Body of pancreas (tissue), 4 donors: Measurements from ENCODE around the gene DENND1C. TPM values are rescaled to one million over a fixed set of nuclear protein-coding genes. Genes with fewer than 3 reads are reported as not detected.
"Not testable (repeated sequence)": the region's sequence is repeated elsewhere in the genome, so short reads cannot be mapped to it uniquely, and the experiment has no call there.

ENCODE experiments used
- ATAC-seq: fragments of 150-250 bp; one replicate; pipeline ENCODE4 v1.9.1; 2016
- DNase-seq, 4 donors: peaks; one replicate each; pipeline ENCODE4 v3.0.0-alpha.2; 2019
- H3K27ac ChIP-seq, 4 donors: fragments of 200-600 bp; sonication (generic); 1 replicate in 3 of 4; 2 replicates in 1 of 4; pipeline versions ENCODE4 v1.5.1 to v1.6.1; 2016 to 2019; ENCODE audit warnings: mild to moderate bottlenecking in 1 of 4, mixed read lengths in 1 of 4, moderate library complexity in 1 of 4
- H3K27me3 ChIP-seq, 2 donors: fragments of 200-600 bp; sonication (generic); one replicate each; pipeline ENCODE4 v1.6.0; 2016; ENCODE audit warnings: mild to moderate bottlenecking in 1 of 2
- H3K36me3 ChIP-seq, 2 donors: fragments of 200-600 bp; sonication (generic); replicated peaks in 1 of 2; 2 replicates each; pipeline ENCODE4 v1.5.1; 2016; ENCODE audit warnings: low read depth in 2 of 2; ENCODE audit not compliant: insufficient read depth in 1 of 2
- H3K4me1 ChIP-seq: fragments of 200-600 bp; sonication (generic); one replicate; pipeline ENCODE4 v1.6.0; 2016
- H3K4me3 ChIP-seq, 2 donors: fragments of 200-600 bp; sonication (generic); 1 replicate in 1 of 2; 2 replicates in 1 of 2; pipeline ENCODE4 v1.5.1; 2016 to 2019
- H3K9me3 ChIP-seq, 3 donors: fragments of 200-600 bp; sonication (generic); 1 replicate in 2 of 3; 2 replicates in 1 of 3; pipeline ENCODE4 v1.5.1; 2016
- CTCF ChIP-seq, 7 experiments: fragments of 450-650 bp in 4 of 7; fragments of 200-600 bp in 3 of 7; sonication (generic) in 3 of 7; IDR thresholded peaks; one replicate each; pipeline ENCODE4 v1.5.1; 2016 to 2019; ENCODE audit warnings: antibody characterized with exemption in 7 of 7
- POLR2A ChIP-seq, 3 donors: fragments of 450-650 bp; IDR thresholded peaks; one replicate each; pipeline ENCODE4 v1.6.1; 2016; ENCODE audit warnings: antibody characterized with exemption in 3 of 3, mild to moderate bottlenecking in 2 of 3
- WGBS, 2 donors: methylation state at CpG; one replicate each; pipeline ENCODE4 v1.1.5; 2017; 5-methylcytosine and 5-hydroxymethylcytosine counted together
- intact Hi-C: fragments of 100-400 bp; cut with DNase I; formaldehyde crosslinking; loops from one replicate; pipeline ENCODE4 v1.15.1; 2023
- total RNA-seq, 2 donors: library from RNA; depleted of rRNA; stranded (reverse); fragments of >200 nt; gene quantifications; one replicate each; pipeline ENCODE4 v1.1.0, GENCODE V29; 2016

The DENND1C gene
- total RNA-seq, 2 donors from 2014 or later: 1.0 to 1.3 TPM

GRCh38 chr19:6433165-6433564 is 48.4 kb downstream of the DENND1C start:
- intact Hi-C loops: no loop called here
- Histone ChIP-seq H3K4me3 (no peak overlapping the region), H3K27me3 (no peaks in the 10 kb centered on the region), H3K27ac (no peak overlapping the region), H3K4me1 (no peaks in the 10 kb centered on the region), H3K9me3 (no peaks in the 10 kb centered on the region), H3K36me3 (no peaks in the 10 kb centered on the region)
- DNase-seq (no peak), ATAC-seq (no peak)
- 84 to 92% methylated on average over 2 to 11 of the region's 11 CpGs for WGBS, 2 donors
- no peak for TF ChIP-seq CTCF (IDR thresholded peaks at IDR 0.05)

- TF ChIP-seq CTCF (IDR thresholded peaks at IDR 0.05) (no peak), POLR2A (IDR thresholded peaks at IDR 0.05) (no peak)
- intact Hi-C loops: no loop called here
- Histone ChIP-seq H3K36me3 (no peaks in the 10 kb centered on the region), H3K27me3 (no peaks in the 10 kb centered on the region), H3K9me3 (no peaks in the 10 kb centered on the region), H3K27ac (no peak overlapping the region), H3K4me3 (no peak overlapping the region), H3K4me1 (no peaks in the 10 kb centered on the region)
- DNase-seq (no peak), ATAC-seq (no peak)
- 83 to 86% methylated on average over 11 of the region's 11 CpGs for WGBS, 2 donors
These were observed 49.7 kb downstream of the DENND1C start for GRCh38 chr19:6431891-6432290.

GRCh38 chr19:6429419-6430221 is 52.0 kb downstream of the DENND1C start:
- Histone ChIP-seq H3K4me3 (no peak overlapping the region), H3K9me3 (no peaks in the 10 kb centered on the region), H3K4me1 (peaks cover 6% of the 10 kb centered on the region), H3K27me3 (no peaks in the 10 kb centered on the region), H3K36me3 (no peaks in the 10 kb centered on the region), H3K27ac (no peak overlapping the region)
- ATAC-seq: no peak
- intact Hi-C loops: no loop called here
- 51% methylated on average over 16 to 20 of the region's 20 CpGs for WGBS, 2 donors
- DNase-seq: no peak
- TF ChIP-seq CTCF (IDR thresholded peaks at IDR 0.05) (no peak), POLR2A (IDR thresholded peaks at IDR 0.05) (no peak)

- WGBS, 2 donors: 86 to 95% methylated on average over 2 of the region's 2 CpGs
- ATAC-seq, H3K36me3 ChIP-seq, H3K4me1 ChIP-seq, H3K27me3 ChIP-seq, intact Hi-C loops, DNase-seq, H3K4me3 ChIP-seq, H3K9me3 ChIP-seq, H3K27ac ChIP-seq: not testable (repeated sequence)
These were observed 52.7 kb downstream of the DENND1C start for GRCh38 chr19:6428692-6429418.

GRCh38 chr19:6427131-6427530 is 54.5 kb downstream of the DENND1C start:
- Histone ChIP-seq H3K9me3 (no peaks in the 10 kb centered on the region), H3K4me3 (no peak overlapping the region), H3K27me3 (no peaks in the 10 kb centered on the region), H3K4me1 (peaks cover 19% of the 10 kb centered on the region), H3K36me3 (no peaks in the 10 kb centered on the region), H3K27ac (no peak overlapping the region)
- 93 to 97% methylated on average over 4 to 18 of the region's 18 CpGs for WGBS, 2 donors
- TF ChIP-seq CTCF (IDR thresholded peaks at IDR 0.05) (no peak), POLR2A (IDR thresholded peaks at IDR 0.05) (no peak)
- DNase-seq (no peak), ATAC-seq (no peak)
- intact Hi-C loops: no loop called here
